Fibroblast of villous mesenchyme (primary cell): ENCODE measurements around the gene LMO7. TPM values are rescaled to one million over a fixed set of nuclear protein-coding genes. Genes with fewer than 3 reads are reported as not detected.

ENCODE experiments used
- DNase-seq: peaks from one replicate; pipeline ENCODE4 v3.0.0-alpha.2; 2010; ENCODE audit warnings: low read depth
- H3K4me3 ChIP-seq: 2 replicates; pipeline ENCODE4 v1.5.1; 2011; ENCODE audit warnings: low read depth, mild to moderate bottlenecking, low read length
- CTCF ChIP-seq: IDR thresholded peaks from 2 replicates; pipeline ENCODE4 v1.5.1; 2012; ENCODE audit warnings: low read depth, mild to moderate bottlenecking, low read length; ENCODE audit not compliant: insufficient read depth
- total RNA-seq: library from RNA; depleted of rRNA; stranded (reverse); fragments of >200 nt; gene quantifications from 2 replicates; pipeline ENCODE4 v1.2.3, GENCODE V29; 2012

LMO7 gene
- total RNA-seq, 1 donor, result 174 TPM

DNA sequence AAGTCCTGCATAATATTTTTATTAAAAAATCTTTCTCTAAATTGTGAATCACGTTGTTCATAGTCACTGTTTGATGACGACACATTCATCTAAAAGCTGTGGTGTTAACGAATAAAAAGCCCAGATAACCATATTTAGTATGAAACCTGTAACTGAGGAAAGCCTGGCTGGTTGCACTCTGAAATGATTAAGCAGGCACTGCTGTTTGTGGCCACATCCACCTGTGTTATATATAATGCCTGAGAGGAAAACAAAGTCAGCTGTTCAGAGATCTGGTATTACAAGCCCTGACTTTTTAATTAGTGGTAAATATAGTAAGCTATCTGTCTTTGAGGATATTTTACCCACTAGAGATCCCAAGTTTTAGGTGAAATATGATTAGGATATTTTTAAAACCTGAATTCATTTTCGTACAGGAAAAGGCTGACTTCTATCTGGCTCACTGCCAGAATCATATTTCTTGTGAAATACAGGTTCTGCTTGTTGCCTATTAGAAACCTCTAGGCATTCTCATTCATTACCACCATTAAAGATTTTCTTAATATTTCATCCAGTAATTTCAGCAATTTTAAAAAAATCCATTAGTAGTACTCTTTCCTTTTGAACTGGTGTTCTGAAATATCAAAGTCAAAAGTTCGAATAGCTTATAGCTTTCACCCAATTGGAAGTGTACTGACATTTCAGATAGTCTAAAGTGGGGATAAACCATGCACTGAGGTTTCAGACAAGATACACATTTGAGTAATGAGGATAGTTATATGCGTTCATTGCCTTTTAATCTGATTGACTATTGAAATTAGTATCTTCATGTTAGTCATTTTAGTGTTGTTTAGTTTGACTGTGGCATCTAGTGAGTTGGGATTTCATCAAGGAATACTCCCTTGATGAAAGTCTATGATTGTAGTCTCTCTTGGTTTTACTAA is 79.7 kb downstream of the LMO7 start:
- DNase-seq, result peak; percentile 55
- TF ChIP-seq CTCF, result no peak
- no peak overlapping the region for H3K4me3 ChIP-seq

DNA sequence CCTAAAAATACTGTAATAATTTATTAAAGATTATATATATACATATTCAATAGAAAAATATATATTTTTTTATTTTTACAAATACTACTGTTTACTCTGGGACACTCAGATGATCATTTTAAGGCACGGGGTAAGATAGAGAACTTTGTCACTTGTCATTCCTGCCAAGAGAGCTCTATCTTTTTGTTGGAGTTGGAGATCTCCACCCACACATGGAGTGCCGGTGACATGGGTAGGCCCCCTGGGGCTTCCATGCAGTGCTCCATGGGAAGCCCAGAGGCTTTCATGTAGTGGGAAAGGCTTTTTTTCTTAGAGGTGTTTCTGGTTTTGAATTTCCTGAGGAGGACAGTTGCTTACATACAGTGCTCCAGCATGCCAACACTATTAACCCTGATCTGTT is 81.4 kb downstream of the LMO7 start:
- H3K4me3 ChIP-seq, result no peak overlapping the region
- no peak for TF ChIP-seq CTCF
- DNase-seq, result no peak

GRCh38 chr13:75721307-75721706 is 85.2 kb downstream of the LMO7 start:
- no peak overlapping the region for H3K4me3 ChIP-seq
- no peak for DNase-seq
- TF ChIP-seq CTCF, result no peak

GRCh38 chr13:75723901-75724300 is 87.8 kb downstream of the LMO7 start:
- TF ChIP-seq CTCF, result no peak
- DNase-seq, result no peak
- no peak overlapping the region for H3K4me3 ChIP-seq

DNA sequence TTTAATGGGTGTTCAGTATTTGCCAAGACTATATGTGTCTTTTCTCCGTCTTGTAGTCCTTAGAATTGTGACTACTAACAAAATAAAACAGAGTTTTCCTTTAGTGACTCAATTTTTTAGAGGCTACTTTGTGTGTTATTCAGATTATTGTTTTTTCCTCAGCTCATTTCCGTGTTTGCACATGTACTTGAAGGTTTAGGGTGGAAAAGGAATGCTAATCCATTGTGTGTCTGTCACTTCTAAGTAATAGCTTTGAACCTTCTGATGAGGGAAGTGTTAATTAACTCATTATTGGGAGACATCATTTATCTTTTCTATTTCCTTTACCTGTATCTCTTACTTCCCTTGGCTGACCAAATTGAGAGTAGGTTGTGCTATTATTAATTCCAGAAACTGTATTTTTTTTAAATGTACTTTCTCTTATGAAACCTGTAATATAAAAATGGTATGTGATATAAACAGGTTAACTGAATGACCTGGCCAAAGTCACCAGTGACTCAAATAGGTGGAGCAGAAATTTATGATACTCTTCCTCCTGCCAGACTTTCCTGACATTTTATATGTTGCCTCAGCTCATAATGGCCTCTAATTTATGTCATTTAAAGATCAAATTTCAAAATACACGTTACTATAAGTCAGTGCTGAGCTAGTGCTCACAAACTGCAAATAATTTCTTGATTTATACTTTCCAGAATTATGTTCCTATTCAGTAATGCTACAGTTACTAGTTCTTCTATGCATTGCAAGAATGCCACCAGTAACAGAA is 88.8 kb downstream of the LMO7 start:
- H3K4me3 ChIP-seq, result no peak overlapping the region
- DNase-seq, result no peak
- no peak for TF ChIP-seq CTCF

DNA sequence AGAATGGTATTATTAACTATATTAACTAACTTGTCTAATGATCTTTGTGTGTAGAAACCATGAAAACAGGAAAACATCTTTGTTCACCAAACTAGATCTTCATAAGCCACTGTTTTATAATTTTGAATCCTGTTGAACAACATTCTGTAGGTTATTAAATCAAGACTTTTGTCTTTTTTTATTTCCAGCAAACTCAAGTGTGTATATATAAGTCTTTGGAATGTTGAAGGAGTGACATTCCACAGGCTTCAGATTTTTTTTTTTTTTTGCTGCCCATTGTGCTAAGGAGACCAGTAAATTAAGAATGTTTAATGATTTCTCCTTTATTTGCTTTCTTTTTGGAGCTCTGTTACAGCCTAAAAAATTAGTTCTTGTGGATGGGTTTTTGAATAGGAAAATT is 89.6 kb downstream of the LMO7 start:
- no peak for TF ChIP-seq CTCF
- no peak for DNase-seq
- no peak overlapping the region for H3K4me3 ChIP-seq
